Ammon's horn (tissue), 1 donor: ENCODE results near the gene CDH12.

ENCODE experiments used
- DNase-seq: peaks from one replicate; pipeline ENCODE4 v3.0.0-alpha.2; 2016; ENCODE audit warnings: low spot score

The CDH12 gene

DNA sequence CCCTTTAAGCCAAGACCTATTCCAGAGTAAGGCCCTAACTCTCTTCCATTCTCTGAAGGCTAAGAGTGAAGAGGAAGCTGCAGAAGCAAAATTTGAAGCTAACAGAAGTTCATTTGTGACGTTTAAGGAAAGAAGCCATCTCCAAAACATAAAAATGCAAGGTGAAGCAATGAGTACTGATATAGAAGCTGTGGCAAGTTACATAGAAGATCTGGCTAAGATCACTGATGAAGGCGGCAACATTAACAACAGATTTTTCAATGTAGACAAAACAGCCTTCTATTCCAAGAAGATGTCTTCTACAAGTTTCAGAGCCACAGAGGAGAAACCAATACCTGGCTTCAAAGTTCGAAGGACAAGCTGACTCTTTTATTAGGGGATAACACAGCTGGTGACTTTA lies 1143.4 kb downstream of the CDH12 start:
- no peak for DNase-seq

DNA sequence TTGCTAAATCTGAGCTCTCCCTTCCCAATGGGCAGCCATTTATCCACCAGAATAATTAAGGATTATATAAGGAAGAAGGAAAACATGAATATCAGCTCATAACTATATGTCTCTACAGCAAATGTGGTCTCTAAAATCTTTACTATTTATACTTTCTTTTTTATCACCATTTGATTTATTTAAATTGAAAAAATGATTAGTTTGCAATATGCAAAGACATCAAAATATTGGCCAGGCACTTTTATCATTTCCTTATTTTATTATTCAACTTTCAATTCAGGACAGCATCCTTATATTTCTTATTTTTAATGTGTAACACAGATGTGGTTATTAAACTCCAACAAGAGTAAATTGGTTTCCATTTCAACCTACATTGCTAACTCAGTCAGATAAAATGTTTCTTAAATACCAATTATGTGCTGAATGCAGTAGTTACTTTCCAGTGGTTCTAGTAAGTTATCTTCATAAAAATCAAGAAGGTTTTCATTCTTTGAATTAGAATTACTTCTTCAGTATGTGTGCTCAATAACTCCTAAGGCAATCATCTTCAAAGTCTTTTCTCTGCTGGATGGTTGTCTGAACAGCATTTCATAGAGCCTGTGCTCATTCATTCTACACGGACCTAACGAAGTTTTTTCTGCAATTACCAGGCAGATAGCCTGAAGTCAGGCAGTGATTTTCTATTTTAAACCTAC lies 1148.0 kb downstream of the CDH12 start:
- no peak for DNase-seq

DNA sequence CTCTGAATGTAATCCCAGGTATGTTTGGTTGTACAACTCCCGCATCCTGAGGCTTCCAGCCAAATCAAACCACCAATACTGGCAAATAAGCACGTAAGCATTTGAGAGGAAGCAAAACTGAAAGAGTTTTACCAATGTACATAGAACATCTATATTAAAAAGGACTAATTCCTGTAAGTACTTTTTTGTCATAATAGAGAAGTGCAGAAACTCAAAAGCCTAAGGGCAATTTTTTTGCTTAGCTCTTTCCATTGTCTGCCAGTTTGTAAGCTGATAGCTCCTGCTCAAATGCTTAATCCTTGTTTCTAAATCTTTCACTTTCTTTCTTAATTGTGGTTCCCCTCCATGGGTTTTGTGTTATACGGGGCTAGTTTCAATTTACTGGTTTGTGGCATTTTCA lies 1151.8 kb downstream of the CDH12 start:
- no peak for DNase-seq
